ENCODE results near the gene ANGPTL7.

The ANGPTL7 gene

DNA sequence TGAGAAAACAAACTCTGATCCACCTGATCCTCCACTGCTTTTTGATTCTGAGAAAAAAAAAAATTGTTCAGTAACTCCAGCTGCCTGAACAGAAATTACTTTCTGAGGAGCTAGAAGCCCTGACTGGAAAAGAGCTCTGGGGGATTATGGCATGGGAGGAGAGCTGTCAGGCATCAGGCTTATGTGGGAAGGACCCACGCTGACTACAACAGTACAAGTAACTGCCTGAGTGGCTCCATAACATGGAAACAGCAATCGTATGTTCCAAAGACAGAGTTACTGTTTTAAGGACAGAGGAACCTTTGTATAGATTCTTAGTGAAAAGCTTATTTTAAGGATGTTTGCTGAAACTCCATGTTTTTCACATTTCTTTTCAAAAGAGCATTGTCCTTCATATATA is 1.2 kb upstream of the ANGPTL7 start:
- no peaks in the 10 kb centered on the region for H3K79me2 ChIP-seq (ENCODE audit: insufficient read depth, low read length)
- no peaks in the 10 kb centered on the region for H3K4me1 ChIP-seq (ENCODE audit: insufficient read depth, low read length)
- H4K20me1 ChIP-seq (ENCODE audit: insufficient read depth, low read length) = peaks cover 10% of the 10 kb centered on the region; the same call in 1 of the 2 replicates
- H3K27me3 ChIP-seq (ENCODE audit: insufficient read depth, low read length, poor library complexity) = no peaks in the 10 kb centered on the region
- no peak overlapping the region for H3K4me3 ChIP-seq (ENCODE audit: low read depth in 1 of 2, low read length in 2 of 2)
- no peak overlapping the region for H2AFZ ChIP-seq (ENCODE audit: low read depth, low read length)
- TF ChIP-seq CTCF (IDR thresholded peaks at IDR 0.05; ENCODE audit: borderline replicate concordance, extremely low read depth, low read length, poor library complexity, severe bottlenecking) (no peak), EZH2 (IDR thresholded peaks at IDR 0.05; ENCODE audit: borderline replicate concordance, low read depth, low read length, severe bottlenecking) (no peak)
- H3K36me3 ChIP-seq (ENCODE audit: insufficient read depth, low read length) = peaks cover 78% of the 10 kb centered on the region
- no peak overlapping the region for H3K27ac ChIP-seq (ENCODE audit: low read length)
- no peak overlapping the region for H3K9ac ChIP-seq (ENCODE audit: low read depth, low read length)
- no peaks in the 10 kb centered on the region for H3K9me3 ChIP-seq (ENCODE audit: insufficient read depth, low read length, severe bottlenecking)
- H3K4me2 ChIP-seq (ENCODE audit: insufficient read depth, low read length) = no peak overlapping the region
- DNase-seq (no peak), ATAC-seq (ENCODE audit: insufficient read depth, low read depth) (no peak)

GRCh38 chr1:11188381-11188780 is 774 bp upstream of the ANGPTL7 start:
- TF ChIP-seq CTCF (IDR thresholded peaks at IDR 0.05; ENCODE audit: borderline replicate concordance, extremely low read depth, low read length, poor library complexity, severe bottlenecking) = no peak
- no peak for TF ChIP-seq EZH2 (IDR thresholded peaks at IDR 0.05; ENCODE audit: borderline replicate concordance, low read depth, low read length, severe bottlenecking)

GRCh38 chr1:11193376-11193775 is 4.2 kb downstream of the ANGPTL7 start:
- Histone ChIP-seq H3K4me2 (ENCODE audit: insufficient read depth, low read length) (no peak overlapping the region), H3K36me3 (ENCODE audit: insufficient read depth, low read length) (peaks cover 93% of the 10 kb centered on the region), H2AFZ (ENCODE audit: low read depth, low read length) (no peak overlapping the region), H3K27me3 (ENCODE audit: insufficient read depth, low read length, poor library complexity) (no peaks in the 10 kb centered on the region), H3K9ac (ENCODE audit: low read depth, low read length) (no peak overlapping the region), H3K4me3 (ENCODE audit: low read depth in 1 of 2, low read length in 2 of 2) (no peak overlapping the region), H4K20me1 (ENCODE audit: insufficient read depth, low read length) (peaks cover 18% of the 10 kb centered on the region), H3K4me1 (ENCODE audit: insufficient read depth, low read length) (no peaks in the 10 kb centered on the region), H3K9me3 (ENCODE audit: insufficient read depth, low read length, severe bottlenecking) (no peaks in the 10 kb centered on the region), H3K27ac (ENCODE audit: low read length) (no peak overlapping the region), H3K79me2 (ENCODE audit: insufficient read depth, low read length) (no peaks in the 10 kb centered on the region)
- TF ChIP-seq EZH2 (IDR thresholded peaks at IDR 0.05; ENCODE audit: borderline replicate concordance, low read depth, low read length, severe bottlenecking) (no peak), CTCF (IDR thresholded peaks at IDR 0.05; ENCODE audit: borderline replicate concordance, extremely low read depth, low read length, poor library complexity, severe bottlenecking) (no peak)
- DNase-seq (no peak), ATAC-seq (ENCODE audit: insufficient read depth, low read depth) (no peak)

More at GRCh38 chr1:11188381-11188780, 774 bp upstream of the ANGPTL7 start:
- Histone ChIP-seq H3K79me2 (ENCODE audit: insufficient read depth, low read length) (no peaks in the 10 kb centered on the region), H2AFZ (ENCODE audit: low read depth, low read length) (no peak overlapping the region), H3K4me1 (ENCODE audit: insufficient read depth, low read length) (no peaks in the 10 kb centered on the region), H3K27ac (ENCODE audit: low read length) (no peak overlapping the region), H3K4me3 (ENCODE audit: low read depth in 1 of 2, low read length in 2 of 2) (no peak overlapping the region), H4K20me1 (ENCODE audit: insufficient read depth, low read length) (peaks cover 13% of the 10 kb centered on the region), H3K4me2 (ENCODE audit: insufficient read depth, low read length) (no peak overlapping the region), H3K27me3 (ENCODE audit: insufficient read depth, low read length, poor library complexity) (no peaks in the 10 kb centered on the region), H3K9ac (ENCODE audit: low read depth, low read length) (no peak overlapping the region), H3K9me3 (ENCODE audit: insufficient read depth, low read length, severe bottlenecking) (no peaks in the 10 kb centered on the region), H3K36me3 (ENCODE audit: insufficient read depth, low read length) (peaks cover 80% of the 10 kb centered on the region)
- DNase-seq = no peak
- no peak for ATAC-seq (ENCODE audit: insufficient read depth, low read depth)
